ENCODE results near the gene ARNT2.

Gene ARNT2

GRCh38 chr15:80576519-80577090 lies 172.4 kb downstream of the ARNT2 start:
- FAIRE-seq (no peak), DNase-seq (ENCODE audit: insufficient read length, low spot score) (no peak)
- TF ChIP-seq POLR2AphosphoS5 (IDR thresholded peaks at IDR 0.05; ENCODE audit: low read depth, low read length) (no peak), SPI1 (IDR thresholded peaks at IDR 0.05; ENCODE audit: low read depth, low read length) (no peak), TAF1 (IDR thresholded peaks at IDR 0.05; ENCODE audit: low read depth, low read length) (no peak), PAX5 (IDR thresholded peaks at IDR 0.05; ENCODE audit: insufficient read depth, low read length, severe bottlenecking) (no peak), POU2F2 (IDR thresholded peaks at IDR 0.05; ENCODE audit: low read depth, low read length) (no peak), POLR2A (IDR thresholded peaks at IDR 0.05; ENCODE audit: low read depth, low read length) (no peak)

DNA sequence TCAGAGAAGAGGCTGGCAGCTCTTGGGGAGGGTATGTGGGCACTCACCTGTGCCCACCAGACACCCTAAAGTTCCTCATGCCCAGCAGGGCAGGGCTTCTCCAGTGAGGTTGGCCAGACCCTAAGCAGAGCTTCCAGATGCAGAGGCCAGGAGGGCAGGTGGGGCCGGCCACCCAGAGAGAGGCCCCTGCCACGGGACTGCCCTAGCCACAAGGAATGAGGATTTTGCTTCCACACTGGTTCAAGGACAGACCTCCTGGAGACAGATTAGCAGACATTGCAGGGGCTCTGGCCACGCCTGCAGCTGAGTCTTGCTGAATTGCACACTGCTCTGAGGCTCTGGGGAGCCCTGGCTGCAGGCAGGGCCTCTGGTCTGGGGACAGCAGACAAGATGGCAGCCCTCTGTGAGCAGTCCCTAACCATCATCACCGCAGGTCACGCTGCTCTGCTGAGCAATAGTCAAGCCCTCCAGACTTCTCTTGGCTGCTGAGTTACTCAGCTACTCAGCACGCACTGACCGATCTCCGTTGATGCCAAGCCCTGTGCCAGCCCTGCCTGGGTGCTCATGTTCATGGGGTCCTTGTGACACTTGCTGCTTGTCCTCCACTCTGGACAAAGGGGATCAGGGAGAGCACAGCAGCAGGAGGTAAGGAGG lies 173.5 kb downstream of the ARNT2 start:
- no peak for FAIRE-seq
- DNase-seq (ENCODE audit: insufficient read length, low spot score), result no peak
- TF ChIP-seq POLR2A (IDR thresholded peaks at IDR 0.05; ENCODE audit: low read depth, low read length) (no peak), TAF1 (IDR thresholded peaks at IDR 0.05; ENCODE audit: low read depth, low read length) (no peak), POLR2AphosphoS5 (IDR thresholded peaks at IDR 0.05; ENCODE audit: low read depth, low read length) (no peak), PAX5 (IDR thresholded peaks at IDR 0.05; ENCODE audit: insufficient read depth, low read length, severe bottlenecking) (no peak), POU2F2 (IDR thresholded peaks at IDR 0.05; ENCODE audit: low read depth, low read length) (no peak), SPI1 (IDR thresholded peaks at IDR 0.05; ENCODE audit: low read depth, low read length) (no peak)

GRCh38 chr15:80578206-80578595 lies 174.0 kb downstream of the ARNT2 start:
- DNase-seq (ENCODE audit: insufficient read length, low spot score) (no peak), FAIRE-seq (no peak)

GRCh38 chr15:80578871-80579270 lies 174.7 kb downstream of the ARNT2 start:
- TF ChIP-seq TAF1 (IDR thresholded peaks at IDR 0.05; ENCODE audit: low read depth, low read length) (no peak), POLR2A (IDR thresholded peaks at IDR 0.05; ENCODE audit: low read depth, low read length) (no peak), POLR2AphosphoS5 (IDR thresholded peaks at IDR 0.05; ENCODE audit: low read depth, low read length) (no peak), PAX5 (IDR thresholded peaks at IDR 0.05; ENCODE audit: insufficient read depth, low read length, severe bottlenecking) (no peak), POU2F2 (IDR thresholded peaks at IDR 0.05; ENCODE audit: low read depth, low read length) (no peak), SPI1 (IDR thresholded peaks at IDR 0.05; ENCODE audit: low read depth, low read length) (no peak)
- FAIRE-seq (no peak), DNase-seq (ENCODE audit: insufficient read length, low spot score) (no peak)

More at GRCh38 chr15:80578206-80578595, 174.0 kb downstream of the ARNT2 start:
- TF ChIP-seq POU2F2 (IDR thresholded peaks at IDR 0.05; ENCODE audit: low read depth, low read length), result no peak

- DNase-seq (ENCODE audit: insufficient read length, low spot score) (no peak), FAIRE-seq (no peak)
- no peak for TF ChIP-seq SPI1 (IDR thresholded peaks at IDR 0.05; ENCODE audit: low read depth, low read length)
Observed at GRCh38 chr15:80579611-80580010, 175.4 kb downstream of the ARNT2 start.

- FAIRE-seq (no peak), DNase-seq (ENCODE audit: insufficient read length, low spot score) (no peak)
- TF ChIP-seq PAX5 (IDR thresholded peaks at IDR 0.05; ENCODE audit: insufficient read depth, low read length, severe bottlenecking), result no peak
Observed at GRCh38 chr15:80580106-80580505, 175.9 kb downstream of the ARNT2 start.

- FAIRE-seq (no peak), DNase-seq (ENCODE audit: insufficient read length, low spot score) (no peak)
- TF ChIP-seq TAF1 (IDR thresholded peaks at IDR 0.05; ENCODE audit: low read depth, low read length), result no peak
- TF ChIP-seq POLR2A (IDR thresholded peaks at IDR 0.05; ENCODE audit: low read depth, low read length), result no peak
Observed at GRCh38 chr15:80580536-80581260, 176.5 kb downstream of the ARNT2 start.

DNA sequence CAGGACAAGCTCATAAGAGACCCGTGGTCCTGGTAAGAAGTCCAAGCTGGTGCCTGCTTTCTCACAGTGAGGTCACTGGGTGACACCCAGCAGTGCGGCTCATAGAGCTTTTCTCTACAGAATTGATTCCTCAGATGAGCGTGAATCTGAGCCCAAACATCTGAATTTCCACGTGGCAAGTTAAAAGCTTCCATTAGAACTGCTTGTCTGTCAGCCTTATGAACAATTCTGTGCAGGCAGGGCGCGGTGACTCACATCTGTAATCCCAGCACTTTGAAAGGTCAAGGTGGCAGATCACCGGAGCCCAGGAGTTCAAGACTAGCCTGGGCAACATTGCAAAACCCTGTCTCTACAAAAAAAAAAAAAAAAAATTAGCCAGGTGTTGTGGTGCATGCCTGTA lies 177.8 kb downstream of the ARNT2 start:
- DNase-seq (ENCODE audit: insufficient read length, low spot score), result no peak
- FAIRE-seq, result no peak
- TF ChIP-seq POU2F2 (IDR thresholded peaks at IDR 0.05; ENCODE audit: low read depth, low read length) (no peak), POLR2A (IDR thresholded peaks at IDR 0.05; ENCODE audit: low read depth, low read length) (no peak), PAX5 (IDR thresholded peaks at IDR 0.05; ENCODE audit: insufficient read depth, low read length, severe bottlenecking) (no peak), SPI1 (IDR thresholded peaks at IDR 0.05; ENCODE audit: low read depth, low read length) (no peak), TAF1 (IDR thresholded peaks at IDR 0.05; ENCODE audit: low read depth, low read length) (no peak), POLR2AphosphoS5 (IDR thresholded peaks at IDR 0.05; ENCODE audit: low read depth, low read length) (no peak)

- FAIRE-seq, result no peak
- no peak for DNase-seq (ENCODE audit: insufficient read length, low spot score)
- TF ChIP-seq PAX5 (IDR thresholded peaks at IDR 0.05; ENCODE audit: insufficient read depth, low read length, severe bottlenecking), result no peak
- TF ChIP-seq TAF1 (IDR thresholded peaks at IDR 0.05; ENCODE audit: low read depth, low read length), result no peak
Observed at GRCh38 chr15:80582816-80583423, 178.7 kb downstream of the ARNT2 start.

DNA sequence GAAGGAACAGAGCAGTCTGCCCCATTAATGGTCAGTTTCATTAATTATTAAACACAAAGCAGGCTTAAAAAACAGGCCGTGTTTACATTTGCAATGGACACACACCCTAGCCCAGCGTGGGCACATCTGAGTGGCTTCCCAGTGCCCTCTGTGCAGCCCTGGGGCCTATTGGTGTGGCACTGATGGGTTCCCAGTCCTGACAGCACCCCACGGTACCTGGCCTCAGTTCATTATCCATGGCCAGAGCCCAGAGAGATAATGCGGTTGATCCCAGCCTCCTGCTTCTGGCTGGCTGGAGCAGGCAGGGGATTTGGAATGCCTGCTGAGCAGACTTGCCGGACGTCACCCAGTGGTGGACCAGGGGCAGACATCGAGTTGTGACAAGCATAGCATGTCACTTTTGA lies 180.4 kb downstream of the ARNT2 start:
- FAIRE-seq, result no peak
- no peak for TF ChIP-seq TAF1 (IDR thresholded peaks at IDR 0.05; ENCODE audit: low read depth, low read length)
- TF ChIP-seq POLR2AphosphoS5 (IDR thresholded peaks at IDR 0.05; ENCODE audit: low read depth, low read length), result no peak
- TF ChIP-seq POU2F2 (IDR thresholded peaks at IDR 0.05; ENCODE audit: low read depth, low read length), result no peak
- TF ChIP-seq SPI1 (IDR thresholded peaks at IDR 0.05; ENCODE audit: low read depth, low read length), result no peak
- no peak for TF ChIP-seq PAX5 (IDR thresholded peaks at IDR 0.05; ENCODE audit: insufficient read depth, low read length, severe bottlenecking)
- TF ChIP-seq POLR2A (IDR thresholded peaks at IDR 0.05; ENCODE audit: low read depth, low read length), result no peak
- no peak for DNase-seq (ENCODE audit: insufficient read length, low spot score)
